HG02970 (cell line): ENCODE results near the gene AP1S3.
"Not testable (repeated sequence)": the region's sequence is repeated elsewhere in the genome, so short reads cannot be mapped to it uniquely, and the experiment has no call there.

Experiments used
- ATAC-seq: cut with Tn5 transposase; IDR thresholded peaks from one replicate; pipeline ENCODE4 v1.9.1; 2021; ENCODE audit warnings: mild to moderate bottlenecking, moderate library complexity, moderate number of reproducible peaks; ENCODE audit not compliant: unreplicated experiment, low FRiP score

AP1S3 gene

DNA sequence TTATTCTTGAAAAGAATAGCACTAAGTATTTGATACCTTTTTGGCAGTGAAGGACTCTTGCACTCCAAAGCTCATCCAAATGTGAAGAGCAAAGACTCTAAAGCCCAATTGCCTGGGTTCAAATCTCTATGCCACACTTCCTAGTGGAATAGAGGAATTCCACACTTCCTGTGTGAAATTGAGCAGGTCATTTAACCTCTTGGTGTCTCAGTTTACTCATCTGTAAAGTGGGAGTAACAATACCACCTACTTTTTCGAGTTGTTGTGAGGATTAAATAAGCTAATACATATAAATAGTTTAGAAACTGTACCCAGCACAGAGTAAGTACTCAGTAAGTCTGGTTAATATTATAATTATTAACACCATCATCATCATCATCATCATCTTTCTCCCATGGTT lies 72.6 kb downstream of the AP1S3 start:
- ATAC-seq = no peak

DNA sequence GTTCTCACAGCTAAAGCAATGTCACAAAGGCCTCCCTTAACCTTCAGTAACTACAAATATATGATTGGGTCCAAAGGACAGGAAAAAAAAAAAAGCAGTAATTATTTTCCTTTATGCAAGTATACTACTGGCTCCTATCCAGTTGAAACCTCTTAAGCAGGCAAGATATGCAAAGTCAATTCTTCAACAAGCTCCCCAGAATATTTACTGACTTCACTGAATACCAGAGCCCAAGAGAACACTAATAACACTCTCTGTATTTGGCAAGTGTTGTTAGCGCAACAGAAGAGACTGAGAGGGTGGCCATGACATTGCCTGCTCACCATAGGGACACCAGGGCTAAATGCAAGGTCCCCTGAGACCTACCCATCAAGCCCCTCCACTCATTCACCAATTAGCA lies 74.5 kb downstream of the AP1S3 start:
- ATAC-seq = no peak

DNA sequence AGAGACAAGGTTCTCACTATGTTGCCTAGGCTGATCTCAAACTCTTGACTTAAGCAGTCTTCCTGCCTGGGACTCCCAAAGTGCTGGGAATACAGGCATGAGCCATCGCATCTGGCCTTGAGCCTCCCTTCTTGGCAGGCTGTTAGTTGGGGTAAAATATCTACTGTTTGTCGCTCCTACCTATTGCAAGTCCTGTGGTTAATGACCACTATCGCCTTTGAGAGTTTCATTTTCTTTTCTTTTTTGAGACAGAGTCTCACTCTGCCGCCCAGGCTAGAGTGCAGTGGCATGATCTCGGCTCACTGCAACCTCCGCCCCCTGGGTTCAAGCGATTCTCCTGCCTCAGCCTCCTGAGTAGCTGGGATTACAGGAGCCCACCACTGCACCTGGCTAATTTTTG lies 75.6 kb downstream of the AP1S3 start:
- not testable (repeated sequence) for ATAC-seq

DNA sequence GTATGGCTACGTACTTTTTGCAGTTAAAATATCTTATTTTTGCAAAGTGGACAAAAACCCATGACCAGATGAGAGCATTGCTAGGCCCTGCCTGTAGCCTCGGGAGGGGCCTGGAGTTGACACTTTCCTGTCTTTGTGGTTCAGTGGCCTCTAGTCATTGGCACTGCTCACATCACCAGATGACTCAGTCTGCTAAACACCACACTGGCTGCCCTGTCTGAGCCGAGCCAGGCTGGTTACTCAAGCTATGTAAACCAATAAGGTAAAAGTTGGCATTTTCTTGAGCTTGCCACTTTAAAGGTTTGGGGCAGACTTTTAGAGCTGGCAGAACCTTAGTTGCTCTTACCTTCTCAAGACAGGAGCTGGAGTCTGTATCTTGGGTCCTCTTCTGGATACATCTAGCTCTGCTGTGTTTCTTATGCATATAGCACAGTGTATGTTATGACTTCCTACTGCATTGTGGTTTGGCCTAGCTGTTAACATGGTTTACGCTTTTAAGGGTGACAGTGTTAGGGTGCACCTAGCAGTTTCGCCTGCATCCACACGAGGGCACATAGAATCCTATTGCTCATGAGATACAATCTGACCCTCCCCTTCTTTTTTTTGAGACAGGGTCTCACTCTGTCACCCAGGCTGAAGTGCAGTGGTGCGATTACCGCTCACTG lies 76.4 kb downstream of the AP1S3 start:
- ATAC-seq = peak; percentile 60

DNA sequence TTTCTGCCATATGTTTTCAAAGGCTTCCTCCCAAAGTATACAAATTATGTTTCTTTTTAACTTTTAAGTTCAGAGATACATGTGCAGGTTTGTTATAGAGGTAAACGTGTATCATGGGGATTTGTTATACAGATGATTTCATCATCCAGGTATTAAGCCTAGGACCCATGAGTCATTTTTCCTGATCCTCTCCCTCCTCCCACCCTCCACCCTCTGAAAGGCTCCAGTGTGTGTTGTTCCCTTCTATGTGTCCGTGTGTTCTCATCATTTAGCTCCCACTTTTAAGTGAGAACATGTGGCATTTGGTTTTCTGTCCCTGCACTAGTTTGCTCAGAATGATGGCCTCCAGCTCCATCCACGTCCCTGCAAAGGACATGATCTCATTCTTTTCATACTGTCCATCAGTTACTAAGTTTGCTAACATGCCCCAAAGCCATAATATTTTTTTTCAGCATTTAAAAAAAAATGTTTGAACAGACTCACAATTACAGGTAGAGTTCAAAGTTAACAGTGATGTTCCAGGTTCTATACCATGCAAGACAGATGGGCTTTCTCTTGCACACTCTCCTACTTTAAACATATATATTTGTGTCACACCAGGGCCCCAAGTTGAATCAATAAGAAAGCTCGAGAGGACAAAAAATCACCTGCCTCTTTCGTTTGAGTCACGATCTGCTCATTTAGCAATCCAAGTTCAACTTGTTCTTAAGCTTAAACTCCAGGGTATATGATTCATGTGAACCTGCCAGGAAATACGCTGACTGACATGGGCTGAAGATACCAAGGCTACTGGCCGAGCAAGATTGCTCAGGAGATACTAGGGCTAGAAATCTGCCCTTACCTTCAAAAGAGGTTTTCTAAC lies 77.6 kb downstream of the AP1S3 start:
- no peak for ATAC-seq

DNA sequence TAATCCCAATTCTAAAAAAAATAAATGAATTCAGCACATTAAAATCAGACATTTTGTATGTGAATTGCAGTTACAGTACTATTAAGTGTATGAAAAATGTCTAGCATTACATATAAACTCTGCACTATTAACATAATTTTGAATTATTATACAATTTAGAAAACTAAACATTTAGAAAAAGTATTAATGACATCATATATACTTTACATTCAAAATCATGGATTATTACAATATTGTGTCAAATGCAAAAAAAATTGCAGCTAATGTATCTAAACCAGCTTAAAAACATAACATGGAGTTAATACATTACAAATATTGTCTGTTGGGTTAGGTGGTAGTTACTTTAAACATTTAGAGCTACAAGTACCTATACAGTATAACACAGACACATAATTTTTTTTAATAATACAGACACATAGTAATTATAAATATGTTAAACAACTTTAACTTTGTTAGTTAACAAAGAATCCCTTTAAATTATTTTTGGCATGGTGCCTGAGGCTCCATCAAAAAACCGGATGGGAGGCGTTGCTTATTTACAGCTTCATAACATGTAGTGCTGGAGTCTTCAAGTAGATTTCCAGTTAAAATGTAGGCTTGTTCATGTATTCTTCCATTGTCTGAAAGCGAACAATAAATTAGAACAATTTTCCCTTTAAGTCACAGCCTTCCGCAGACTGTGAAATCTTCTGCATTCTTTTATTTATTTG lies 79.1 kb downstream of the AP1S3 start:
- no peak for ATAC-seq

DNA sequence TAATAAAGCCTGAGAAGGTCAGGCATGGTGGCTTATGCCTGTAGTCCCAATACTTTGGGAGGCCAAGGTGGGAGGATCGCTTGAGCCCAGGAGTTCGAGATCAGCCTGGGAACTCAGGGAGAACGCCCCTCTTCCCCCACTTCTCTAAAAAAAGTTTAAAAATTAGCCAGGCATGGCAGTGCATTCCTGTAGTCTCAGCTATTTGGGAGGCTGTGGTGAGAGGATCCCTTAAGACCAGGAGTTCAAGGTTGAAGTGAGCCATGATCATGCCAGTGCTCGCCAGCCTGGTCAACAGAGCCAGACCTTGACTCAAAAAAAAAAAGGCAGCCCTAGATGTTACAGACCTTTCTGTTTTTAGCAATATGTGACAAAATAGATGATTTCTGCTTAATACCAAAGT lies 83.4 kb downstream of the AP1S3 start:
- no peak for ATAC-seq

DNA sequence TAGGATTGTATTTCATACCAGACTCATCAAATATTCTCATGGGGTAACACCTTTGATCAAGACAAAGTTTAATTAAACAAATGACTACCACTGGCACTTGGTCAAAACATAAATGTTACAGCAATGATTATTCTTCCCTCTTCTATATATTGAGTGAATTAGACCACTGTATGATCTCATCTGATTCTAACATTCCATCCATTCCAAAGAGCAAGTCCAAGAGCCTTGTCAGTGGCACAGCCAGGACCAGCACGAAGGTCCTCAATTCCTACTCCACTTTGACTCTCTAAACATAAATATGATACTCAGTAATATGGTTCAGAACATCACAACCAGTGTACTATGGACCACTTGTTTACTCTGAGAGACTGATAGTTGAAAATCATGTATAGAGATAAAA lies 86.4 kb downstream of the AP1S3 start:
- ATAC-seq = no peak

DNA sequence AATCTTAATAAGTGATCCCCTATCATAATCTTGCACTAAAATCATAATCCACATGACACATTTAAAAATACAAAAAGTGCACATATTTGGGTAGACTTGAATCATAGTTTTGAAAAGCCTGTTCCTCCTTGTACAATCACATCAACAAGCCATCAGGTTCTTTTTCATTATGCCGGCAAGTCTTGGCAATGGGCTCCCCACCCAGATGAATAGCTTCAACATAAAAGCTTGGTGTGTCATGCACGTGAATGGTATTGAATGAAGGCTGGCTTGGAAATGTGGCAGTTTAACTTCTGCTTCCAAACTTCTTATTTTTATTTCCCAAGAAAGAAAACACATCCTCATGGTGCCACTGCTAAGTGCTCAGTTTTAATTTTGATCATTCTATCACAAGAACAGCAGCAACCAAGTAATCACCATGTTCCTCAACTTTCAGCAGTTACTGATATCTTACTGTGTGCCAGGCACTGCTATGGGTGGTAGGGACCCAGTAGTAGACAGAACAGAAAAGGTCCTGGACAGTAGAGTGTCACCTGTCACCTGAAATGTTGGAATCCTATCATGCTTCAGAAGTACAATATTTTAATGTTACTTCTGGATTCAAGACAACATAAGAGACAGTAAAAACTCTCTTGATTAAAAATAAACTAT lies 89.9 kb downstream of the AP1S3 start:
- ATAC-seq = no peak

DNA sequence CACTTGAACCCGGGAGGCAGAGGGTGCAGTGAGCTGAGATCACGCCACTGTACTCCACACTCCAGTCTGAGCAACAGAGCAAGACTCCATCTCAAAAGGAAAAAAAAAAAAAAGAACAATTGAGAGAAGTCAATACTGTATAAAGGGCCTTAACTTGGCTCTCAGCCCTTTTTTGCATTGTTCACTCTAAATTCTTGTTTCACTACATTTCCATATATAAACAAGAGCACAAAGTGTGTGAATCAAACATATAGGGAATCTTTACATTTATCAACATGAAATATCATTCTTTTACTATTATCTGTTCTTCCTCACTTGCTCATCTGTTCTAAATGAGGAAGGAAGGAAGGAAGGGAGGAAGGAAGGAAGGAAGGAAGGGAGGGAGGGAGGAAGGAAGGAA lies 90.8 kb downstream of the AP1S3 start:
- no peak for ATAC-seq

DNA sequence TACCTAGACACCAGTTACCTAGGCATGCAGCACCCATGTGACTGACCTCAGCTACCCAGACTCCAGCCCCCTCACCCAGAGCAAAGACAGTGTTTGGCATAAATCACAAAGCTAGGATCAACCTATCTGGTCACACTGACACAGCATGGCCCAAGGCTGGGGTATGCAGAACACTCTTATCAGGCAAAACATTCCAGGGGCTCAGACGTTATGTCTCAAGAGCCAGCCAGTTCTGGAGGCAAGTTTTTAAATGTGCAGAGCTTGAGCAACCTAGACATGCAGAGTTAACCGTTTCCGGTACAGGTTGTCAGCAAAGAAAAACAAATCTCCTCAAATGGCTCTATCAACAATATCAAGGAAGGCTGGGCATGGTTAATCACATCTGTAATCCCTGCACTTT lies 92.8 kb downstream of the AP1S3 start:
- no peak for ATAC-seq

DNA sequence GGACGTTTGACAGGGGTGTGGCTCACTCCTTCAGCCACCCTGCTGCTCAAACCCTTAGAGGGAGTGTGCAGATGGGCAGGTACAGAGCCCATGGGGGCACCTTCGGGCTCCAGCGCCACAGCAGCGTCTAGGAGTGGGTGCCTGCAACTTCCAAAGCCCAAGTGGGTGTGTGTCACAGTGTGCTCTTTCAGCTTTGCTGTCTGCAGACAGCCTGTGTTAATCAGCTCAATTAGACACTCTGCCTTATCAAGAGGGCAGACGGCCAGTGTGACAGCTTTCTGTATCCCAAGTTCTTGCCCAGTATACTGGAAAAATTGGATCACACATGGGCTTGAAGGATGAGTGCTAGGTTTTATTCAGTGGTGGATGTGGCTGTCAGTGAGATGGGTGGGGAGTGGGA lies 96.7 kb downstream of the AP1S3 start:
- no peak for ATAC-seq

DNA sequence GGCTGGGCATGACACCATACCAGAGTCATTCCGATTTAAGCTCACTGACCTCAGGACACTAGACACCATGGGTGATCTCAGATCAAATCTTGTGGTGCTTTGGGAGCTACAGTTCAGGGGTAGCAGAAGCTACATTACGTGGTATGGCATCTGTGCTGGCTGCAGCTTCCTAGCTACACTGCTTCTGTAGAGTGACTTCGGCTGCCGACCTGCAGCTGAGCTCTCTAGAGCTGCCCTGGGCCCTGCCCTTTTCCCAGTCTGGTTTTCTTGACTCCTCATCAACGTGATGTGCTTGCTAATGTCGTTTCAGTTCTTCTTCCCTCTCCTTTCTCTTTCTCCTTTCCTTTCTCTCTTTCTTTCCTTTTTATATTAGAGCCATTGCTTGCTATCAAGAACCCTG lies 100.2 kb downstream of the AP1S3 start:
- no peak for ATAC-seq

DNA sequence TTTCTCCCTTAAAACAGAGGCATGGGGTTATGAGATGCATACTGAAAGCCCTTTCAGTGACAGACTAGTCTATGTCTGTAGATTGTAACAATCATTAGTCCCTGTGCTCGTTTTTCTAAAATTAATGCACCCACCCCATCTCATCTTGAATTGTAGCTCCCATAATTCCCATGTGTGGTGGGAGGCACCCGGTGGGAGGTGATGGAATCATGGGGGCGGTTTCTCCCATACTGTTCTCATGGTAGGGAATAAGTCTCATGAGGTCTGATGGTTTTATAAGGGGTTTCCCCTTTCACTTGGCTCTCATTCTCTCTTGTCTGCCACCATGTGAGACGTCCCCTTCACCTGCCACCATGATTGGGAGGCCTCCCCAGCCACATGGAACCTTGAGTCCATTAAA lies 100.9 kb downstream of the AP1S3 start:
- no peak for ATAC-seq

DNA sequence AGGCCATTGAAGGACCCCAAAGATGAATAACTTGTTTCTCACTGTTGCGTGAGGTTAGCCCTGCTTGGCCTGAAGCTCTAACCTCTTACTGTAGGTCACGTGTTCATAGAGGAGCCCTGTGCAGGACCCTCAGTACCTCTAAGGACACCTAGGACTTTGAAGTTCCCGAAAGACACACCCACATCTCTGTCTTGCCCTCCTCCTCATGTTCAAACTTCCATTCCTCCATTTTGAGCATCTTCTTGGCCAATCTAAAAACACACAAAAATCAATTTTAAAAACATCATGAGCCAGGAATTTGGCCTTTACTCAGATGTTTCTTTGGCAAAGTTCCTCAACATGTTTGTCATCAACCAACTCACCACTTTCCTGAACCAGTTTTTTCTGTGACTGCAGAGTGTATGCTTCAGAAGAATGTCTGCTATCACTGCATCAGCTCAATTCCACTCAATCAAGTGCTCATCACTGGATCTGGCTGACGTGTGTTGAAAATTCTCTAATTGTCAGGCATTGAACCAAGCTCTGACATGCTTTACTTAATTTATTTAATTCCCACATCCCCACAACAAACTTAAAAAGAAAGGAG lies 101.6 kb downstream of the AP1S3 start:
- no peak for ATAC-seq

DNA sequence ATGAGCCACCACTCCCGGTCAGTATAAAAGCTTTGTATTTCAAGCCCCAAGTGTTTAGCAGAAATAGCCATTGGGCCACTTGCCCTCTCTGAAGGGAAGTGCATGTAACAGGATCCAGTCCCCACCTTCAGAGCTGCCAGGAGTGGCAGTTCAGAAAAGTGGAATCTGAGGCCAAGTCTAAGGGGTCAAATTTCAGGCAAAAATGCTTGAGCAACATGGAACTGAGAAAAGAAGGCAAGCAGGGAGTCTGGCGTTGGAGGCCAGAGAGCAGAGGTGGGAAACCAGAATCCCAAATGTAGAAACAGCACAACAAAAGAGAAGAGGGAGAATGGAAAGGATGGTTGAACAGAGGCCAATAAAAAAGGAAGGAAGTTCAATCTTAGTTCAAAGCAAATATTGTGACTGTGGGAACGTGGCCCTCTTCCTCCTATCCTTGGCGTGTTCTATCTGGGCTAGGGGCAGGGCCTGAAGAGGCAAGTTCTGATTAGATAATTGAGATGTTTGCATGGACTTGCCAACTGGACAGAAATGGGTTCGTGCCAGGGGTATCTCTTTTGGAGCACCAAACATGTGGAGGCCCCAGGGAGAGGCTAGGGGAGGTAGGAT lies 102.2 kb downstream of the AP1S3 start:
- no peak for ATAC-seq

DNA sequence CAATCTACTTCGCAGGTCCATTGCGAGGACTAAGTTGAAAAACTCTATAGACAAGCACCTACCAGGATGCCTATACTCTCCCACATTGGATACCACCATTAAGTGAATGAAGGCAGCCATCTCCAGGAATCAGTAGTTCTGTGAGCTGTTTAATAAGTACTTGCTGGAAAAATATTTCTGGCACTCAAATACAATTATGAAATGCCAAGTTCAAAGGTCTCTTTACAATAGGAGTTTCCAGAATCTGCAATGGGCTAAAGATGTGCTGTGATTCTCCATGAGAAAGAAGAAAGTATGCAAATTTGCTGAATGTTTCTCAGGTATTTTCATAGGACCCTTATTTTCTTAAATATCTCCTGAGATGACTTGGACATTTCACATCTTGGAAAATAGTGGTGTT lies 103.0 kb downstream of the AP1S3 start:
- no peak for ATAC-seq

DNA sequence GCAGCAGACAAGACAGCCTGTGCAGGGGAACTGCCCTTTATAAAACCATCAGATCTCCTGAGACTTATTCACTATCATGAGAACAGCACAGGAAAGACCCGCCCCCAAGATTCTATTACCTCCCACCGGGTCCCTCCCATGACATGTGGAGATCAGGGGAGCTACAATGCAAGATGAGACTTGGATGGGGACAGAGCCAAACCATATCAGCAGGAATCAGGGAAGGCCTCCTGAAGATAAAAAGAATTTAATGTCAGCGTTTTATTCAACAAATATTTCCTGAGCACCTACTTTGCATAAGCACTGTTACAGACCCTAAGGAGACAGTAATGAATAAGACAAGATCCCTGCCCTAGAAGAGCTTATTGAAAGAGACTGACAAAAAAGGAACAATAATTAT lies 105.0 kb downstream of the AP1S3 start:
- no peak for ATAC-seq

DNA sequence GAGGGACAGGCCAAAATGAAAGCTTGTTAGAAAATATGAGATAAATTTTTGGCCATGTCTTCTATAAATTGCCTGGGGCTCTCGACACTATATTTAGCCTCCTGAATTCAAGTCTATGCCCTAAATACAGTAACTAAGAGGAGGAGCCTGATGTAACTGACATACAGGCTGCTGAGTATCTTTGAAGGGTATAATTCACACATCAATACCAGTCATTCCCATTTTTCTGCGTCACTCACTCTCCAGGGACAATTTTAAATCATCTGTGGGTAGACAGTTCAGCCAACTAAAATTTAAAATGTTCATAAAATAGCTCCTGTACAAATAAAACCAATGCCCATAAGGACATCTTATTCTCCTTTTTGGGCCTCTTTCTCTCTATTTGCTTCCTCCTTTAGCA lies 105.9 kb downstream of the AP1S3 start:
- ATAC-seq = no peak

DNA sequence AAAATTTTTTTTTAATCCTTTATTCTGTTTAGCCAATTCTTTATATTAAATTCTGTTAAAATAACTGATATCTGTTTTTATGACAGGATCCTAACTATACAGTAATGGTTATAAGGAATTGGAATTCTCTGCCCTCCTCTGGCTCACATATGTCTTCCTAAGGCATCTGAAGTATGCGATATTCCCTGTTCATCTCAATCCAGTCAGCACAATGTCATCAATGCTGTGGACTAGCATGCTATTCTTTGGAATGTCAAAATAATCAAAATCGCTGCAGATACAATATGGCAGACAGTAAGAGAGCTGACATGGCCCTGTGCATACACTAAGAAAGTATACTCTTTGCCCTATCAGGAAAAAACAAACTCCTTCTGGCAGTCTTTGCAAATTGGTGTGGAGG lies 107.6 kb downstream of the AP1S3 start:
- ATAC-seq = no peak
